Prostate gland (tissue), 2 donors: Measurements from ENCODE around the gene LCN10.

ENCODE experiments used
- CTCF ChIP-seq, 4 experiments: fragments of 200-600 bp in 2 of 4; fragments of 450-650 bp in 2 of 4; sonication (generic) in 2 of 4; IDR thresholded peaks; 1 replicate in 3 of 4; 2 replicates in 1 of 4; pipeline ENCODE4 v1.5.1; 2016 to 2019; ENCODE audit warnings: antibody characterized with exemption in 4 of 4, mild to moderate bottlenecking in 2 of 4, moderate library complexity in 2 of 4
- POLR2A ChIP-seq: fragments of 450-650 bp; IDR thresholded peaks from one replicate; pipeline ENCODE4 v1.6.1; 2016; ENCODE audit warnings: antibody characterized with exemption, mild to moderate bottlenecking

- TF ChIP-seq CTCF (IDR thresholded peaks at IDR 0.05) (no peak), POLR2A (no peak)
Measured at GRCh38 chr9:136744773-136745172, 2.0 kb upstream of the LCN10 start.
